Measurements from ENCODE around the gene TRAPPC2. TPM values are rescaled to one million over a fixed set of nuclear protein-coding genes. Genes with fewer than 3 reads are reported as not detected.

TRAPPC2 gene
- total and polyA plus RNA-seq, 2 of the 4 experiments (the other 2 are of a cell fraction) = 11.3 to 13.8 TPM

- Histone ChIP-seq H4K91ac (ENCODE audit: insufficient read depth, low read depth, low read length) (no peak overlapping the region), H2AFZ (replicated peaks; ENCODE audit: low read length, poor library complexity) (no peak overlapping the region), H2BK15ac (ENCODE audit: low read depth, low read length) (no peak overlapping the region), H3K9me3 (ENCODE audit: control insufficient read depth, insufficient read depth, low read length) (no peaks in the 10 kb centered on the region), H2BK20ac (ENCODE audit: low read depth, low read length) (no peak overlapping the region), H3K27me3 (ENCODE audit: control insufficient read depth, insufficient read depth, low read length) (peaks cover 27% of the 10 kb centered on the region), H2AK5ac (ENCODE audit: low read depth, low read length) (no peak overlapping the region), H3K4me1 (ENCODE audit: control insufficient read depth, insufficient read depth, low read length) (peaks cover 2% of the 10 kb centered on the region; the same call in 1 of the 2 replicates), H3K9me1 (ENCODE audit: insufficient read depth, low read length) (no peaks in the 10 kb centered on the region), H3K56ac (ENCODE audit: extremely low read depth, insufficient read depth, low read length) (no peak overlapping the region), H3K4me2 (ENCODE audit: low read depth, low read length) (no peak overlapping the region), H3K14ac (replicated peaks; ENCODE audit: low read depth, low read length) (no peak overlapping the region), H3K36me3 (ENCODE audit: control insufficient read depth, insufficient read depth, low read length) (no peaks in the 10 kb centered on the region), H3K79me1 (ENCODE audit: low read depth in 1 of 2, low read length in 2 of 2) (no peaks in the 10 kb centered on the region), H2AK9ac (replicated peaks; ENCODE audit: low read depth, low read length, poor library complexity) (no peak overlapping the region), H3K18ac (ENCODE audit: low read depth, low read length) (no peak overlapping the region), H4K20me1 (ENCODE audit: insufficient read depth, low read length) (no peaks in the 10 kb centered on the region), H3K9ac (ENCODE audit: low read depth, low read length) (no peak overlapping the region), H2BK120ac (ENCODE audit: low read depth, low read length) (no peak overlapping the region), H3K27ac (ENCODE audit: insufficient read depth, low read length) (no peak overlapping the region), H4K8ac (ENCODE audit: low read depth in 2 of 2, low read length in 2 of 2) (no peak overlapping the region), H2BK5ac (ENCODE audit: low read depth, low read length, poor library complexity, severe bottlenecking) (no peak overlapping the region), H3K23ac (ENCODE audit: low read depth, low read length) (no peak overlapping the region), H4K5ac (ENCODE audit: low read depth, low read length) (no peak overlapping the region), H3K4ac (ENCODE audit: low read depth, low read length) (no peak overlapping the region), H3K4me3 (ENCODE audit: insufficient read depth, low read depth, low read length) (no peak overlapping the region)
- intact Hi-C loops (cut with micrococcal nuclease) (no loop called here), in situ Hi-C loops (cut with MboI; ENCODE audit: low sequenced_read_pairs) (no loop called here), dilution Hi-C loops (cut with HindIII; ENCODE audit: low sequenced_read_pairs, unreplicated experiment) (no loop called here)
- TF ChIP-seq FOS (IDR thresholded peaks at IDR 0.05; ENCODE audit: low read depth, low read length) = no peak
- no peak for TF ChIP-seq SMC3 (IDR thresholded peaks at IDR 0.05; ENCODE audit: low read depth, low read length)
- no peak for TF ChIP-seq MAZ (IDR thresholded peaks at IDR 0.05; ENCODE audit: borderline replicate concordance, low read depth, low read length)
- TF ChIP-seq, protein P1, sequence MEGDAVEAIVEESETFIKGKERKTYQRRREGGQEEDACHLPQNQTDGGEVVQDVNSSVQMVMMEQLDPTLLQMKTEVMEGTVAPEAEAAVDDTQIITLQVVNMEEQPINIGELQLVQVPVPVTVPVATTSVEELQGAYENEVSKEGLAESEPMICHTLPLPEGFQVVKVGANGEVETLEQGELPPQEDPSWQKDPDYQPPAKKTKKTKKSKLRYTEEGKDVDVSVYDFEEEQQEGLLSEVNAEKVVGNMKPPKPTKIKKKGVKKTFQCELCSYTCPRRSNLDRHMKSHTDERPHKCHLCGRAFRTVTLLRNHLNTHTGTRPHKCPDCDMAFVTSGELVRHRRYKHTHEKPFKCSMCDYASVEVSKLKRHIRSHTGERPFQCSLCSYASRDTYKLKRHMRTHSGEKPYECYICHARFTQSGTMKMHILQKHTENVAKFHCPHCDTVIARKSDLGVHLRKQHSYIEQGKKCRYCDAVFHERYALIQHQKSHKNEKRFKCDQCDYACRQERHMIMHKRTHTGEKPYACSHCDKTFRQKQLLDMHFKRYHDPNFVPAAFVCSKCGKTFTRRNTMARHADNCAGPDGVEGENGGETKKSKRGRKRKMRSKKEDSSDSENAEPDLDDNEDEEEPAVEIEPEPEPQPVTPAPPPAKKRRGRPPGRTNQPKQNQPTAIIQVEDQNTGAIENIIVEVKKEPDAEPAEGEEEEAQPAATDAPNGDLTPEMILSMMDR (conservative IDR thresholded peaks at IDR 0.05; ENCODE audit: low read depth, low read length) = no peak
- no peak for TF ChIP-seq RCOR1 (IDR thresholded peaks at IDR 0.05; ENCODE audit: insufficient replicate concordance, low read length)
- no peak for TF ChIP-seq CHD1 (IDR thresholded peaks at IDR 0.05; ENCODE audit: low read depth, low read length)
- no peak for TF ChIP-seq MXI1 (IDR thresholded peaks at IDR 0.05; ENCODE audit: borderline replicate concordance, low read depth, low read length)
- TF ChIP-seq RFX5 (IDR thresholded peaks at IDR 0.05; ENCODE audit: low read depth, low read length) = no peak
- TF ChIP-seq RAD21 (IDR thresholded peaks at IDR 0.05; ENCODE audit: low read length) = no peak
- no peak for TF ChIP-seq POLR2A (IDR thresholded peaks at IDR 0.05; ENCODE audit: low read depth, low read length)
- TF ChIP-seq ELK1 (IDR thresholded peaks at IDR 0.05; ENCODE audit: borderline replicate concordance, low read depth, low read length) = no peak
- TF ChIP-seq BHLHE40 (IDR thresholded peaks at IDR 0.05; ENCODE audit: low read depth, low read length) = no peak
- TF ChIP-seq CEBPB (IDR thresholded peaks at IDR 0.05; ENCODE audit: low read depth, low read length) = no peak
- no peak for TF ChIP-seq NFE2L2 (IDR thresholded peaks at IDR 0.05; ENCODE audit: low read depth, low read length)
- TF ChIP-seq, protein P2, sequence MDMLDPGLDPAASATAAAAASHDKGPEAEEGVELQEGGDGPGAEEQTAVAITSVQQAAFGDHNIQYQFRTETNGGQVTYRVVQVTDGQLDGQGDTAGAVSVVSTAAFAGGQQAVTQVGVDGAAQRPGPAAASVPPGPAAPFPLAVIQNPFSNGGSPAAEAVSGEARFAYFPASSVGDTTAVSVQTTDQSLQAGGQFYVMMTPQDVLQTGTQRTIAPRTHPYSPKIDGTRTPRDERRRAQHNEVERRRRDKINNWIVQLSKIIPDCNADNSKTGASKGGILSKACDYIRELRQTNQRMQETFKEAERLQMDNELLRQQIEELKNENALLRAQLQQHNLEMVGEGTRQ (IDR thresholded peaks at IDR 0.05; ENCODE audit: low read depth, low read length) = no peak
- TF ChIP-seq MAFK (IDR thresholded peaks at IDR 0.05; ENCODE audit: low read depth, low read length) = no peak
- no TSS peak for BruUV-seq (replicated peaks)
- POLR2A ChIA-PET (ENCODE audit: unreplicated experiment) = no interaction called here
- DNase-seq = no peak
- CTCF ChIA-PET = no interaction called here
- ATAC-seq (ENCODE audit: low read depth) = no peak
Observed at GRCh38 chrX:13667919-13668318, 66.5 kb downstream of the TRAPPC2 start.
